GM12874 (cell line): Measurements from ENCODE around the gene HACD2.

Experiments used
- CTCF ChIP-seq: IDR thresholded peaks from 2 replicates; pipeline ENCODE4 v1.5.1; 2011; ENCODE audit warnings: low read depth, mild to moderate bottlenecking, control low read depth, low read length, moderate library complexity; ENCODE audit not compliant: insufficient read depth

HACD2 gene

GRCh38 chr3:123584988-123585937 lies at the start of gene HACD2:
Gene HACD2 (minus strand): TSS chr3:123585053. CDS start chr3:123585027, 26 bp downstream.
- no peak for TF ChIP-seq CTCF

GRCh38 chr3:123634149-123635051 lies 49.5 kb upstream of the HACD2 start:
- no peak for TF ChIP-seq CTCF

GRCh38 chr3:123633530-123633929 lies 48.7 kb upstream of the HACD2 start:
- no peak for TF ChIP-seq CTCF

- no peak for TF ChIP-seq CTCF
Observed at GRCh38 chr3:123632161-123632655, 47.4 kb upstream of the HACD2 start.

GRCh38 chr3:123629747-123630047 lies 44.8 kb upstream of the HACD2 start:
- no peak for TF ChIP-seq CTCF

GRCh38 chr3:123628996-123629746 lies 44.3 kb upstream of the HACD2 start:
- TF ChIP-seq CTCF: no peak
